Stimulated activated CD8-positive, alpha-beta memory T cell treated with anti-CD3 and anti-CD28 coated beads, Interleukin-4, amount 100 ng/mL, for 4 hours (primary cell): Measurements from ENCODE around the gene TMEM192.
"Not testable (repeated sequence)": the region's sequence is repeated elsewhere in the genome, so short reads cannot be mapped to it uniquely, and the experiment has no call there.

Source experiments
- DNase-seq, 2 donors: peaks; one replicate each; pipeline ENCODE4 v3.0.0-alpha.2; 2020; ENCODE audit warnings: low read depth in 2 of 2, low spot score in 1 of 2

Gene TMEM192

GRCh38 chr4:165094873-165095272, 17.8 kb downstream of the TMEM192 start:
- DNase-seq, result no peak

- DNase-seq, result not testable (repeated sequence)
Observed at GRCh38 chr4:165092187-165092586, 20.5 kb downstream of the TMEM192 start.

- no peak for DNase-seq
Observed at GRCh38 chr4:165088366-165088765, 24.3 kb downstream of the TMEM192 start.

- no peak for DNase-seq
Observed at GRCh38 chr4:165085946-165086345, 26.7 kb downstream of the TMEM192 start.

- not testable (repeated sequence) for DNase-seq
Observed at GRCh38 chr4:165084787-165085186, 27.9 kb downstream of the TMEM192 start.

- no peak for DNase-seq
Observed at GRCh38 chr4:165079476-165079875, 33.2 kb downstream of the TMEM192 start.

- no peak for DNase-seq
Observed at GRCh38 chr4:165077034-165077578, 35.6 kb downstream of the TMEM192 start.

- not testable (repeated sequence) for DNase-seq
Observed at GRCh38 chr4:165073346-165073745, 39.3 kb downstream of the TMEM192 start.

- DNase-seq, result no peak
Observed at GRCh38 chr4:165070560-165070959, 42.1 kb downstream of the TMEM192 start.

- DNase-seq, result no peak
Observed at GRCh38 chr4:165060938-165061337, 51.7 kb downstream of the TMEM192 start.

GRCh38 chr4:165059386-165059785, 53.3 kb downstream of the TMEM192 start:
- no peak for DNase-seq

- no peak for DNase-seq
Observed at GRCh38 chr4:165058666-165059065, 54.0 kb downstream of the TMEM192 start.

GRCh38 chr4:165055601-165056000, 57.1 kb downstream of the TMEM192 start:
- DNase-seq, result no peak

- no peak for DNase-seq
Observed at GRCh38 chr4:165053645-165054044, 59.0 kb downstream of the TMEM192 start, which contains the start of gene TRIM75. Gene TRIM75, plus strand, starts transcription at chr4:165053866. Its CDS starts 5,282 bp downstream, at chr4:165059148.

- DNase-seq, result no peak
Observed at GRCh38 chr4:165052627-165053026, 60.0 kb downstream of the TMEM192 start.

- DNase-seq, result no peak
Observed at GRCh38 chr4:165048170-165048569, 64.5 kb downstream of the TMEM192 start.

GRCh38 chr4:165031436-165032211, 81.0 kb downstream of the TMEM192 start, which contains the start of gene TRIM60:
Gene TRIM60, plus strand, starts transcription at chr4:165031999. Its CDS starts 8,074 bp downstream, at chr4:165040073.
- DNase-seq, result no peak

- DNase-seq, result no peak
Observed at GRCh38 chr4:165027762-165028402, 84.8 kb downstream of the TMEM192 start.

GRCh38 chr4:165025782-165026181, 86.9 kb downstream of the TMEM192 start:
- DNase-seq, result not testable (repeated sequence)
